GM13976 (cell line): ENCODE results near the gene CDYL.

Experiments
- DNase-seq: peaks from one replicate; pipeline ENCODE4 v3.0.0; 2012; ENCODE audit warnings: low spot score
- CTCF ChIP-seq: IDR thresholded peaks from 2 replicates; pipeline ENCODE4 v1.5.1; 2012; ENCODE audit warnings: borderline replicate concordance, mild to moderate bottlenecking; ENCODE audit not compliant: insufficient read depth; ENCODE audit errors: extremely low read depth, missing control alignments, control extremely low read depth
- in situ Hi-C: fragments of 300-500 bp; cut with MboI; formaldehyde crosslinking; loops from one replicate; pipeline ENCODE4 v1.12.0; 2022; ENCODE audit warnings: low sequenced_read_pairs, mixed read lengths, inconsistent platforms; ENCODE audit not compliant: unreplicated experiment

The CDYL gene

GRCh38 chr6:4814987-4815386 is 38.8 kb downstream of the CDYL start:
- TF ChIP-seq CTCF: no peak
- DNase-seq: no peak
- in situ Hi-C loops: no loop called here

GRCh38 chr6:4815584-4815983 is 39.4 kb downstream of the CDYL start:
- TF ChIP-seq CTCF: no peak
- no peak for DNase-seq
- in situ Hi-C loops: no loop called here

DNA sequence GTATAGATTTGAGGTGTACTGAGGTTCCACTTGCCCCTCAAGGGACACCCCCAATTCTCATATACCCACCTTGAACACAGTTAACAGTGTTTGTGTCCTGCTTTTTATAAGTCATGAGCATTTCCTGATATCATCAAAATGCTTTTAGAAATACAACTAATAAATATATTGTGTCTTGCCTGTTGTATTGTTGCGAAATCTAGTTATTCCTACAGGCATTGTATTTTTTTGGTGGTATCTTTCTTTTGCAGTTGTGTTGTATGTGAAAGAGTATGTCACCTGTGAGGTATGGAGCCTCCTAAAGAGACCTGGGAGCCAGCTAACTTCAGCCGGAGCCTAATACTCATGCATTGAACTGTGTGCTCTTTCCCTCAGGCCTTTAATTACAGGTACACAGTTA is 40.7 kb downstream of the CDYL start:
- in situ Hi-C loops: no loop called here
- DNase-seq: no peak
- no peak for TF ChIP-seq CTCF

DNA sequence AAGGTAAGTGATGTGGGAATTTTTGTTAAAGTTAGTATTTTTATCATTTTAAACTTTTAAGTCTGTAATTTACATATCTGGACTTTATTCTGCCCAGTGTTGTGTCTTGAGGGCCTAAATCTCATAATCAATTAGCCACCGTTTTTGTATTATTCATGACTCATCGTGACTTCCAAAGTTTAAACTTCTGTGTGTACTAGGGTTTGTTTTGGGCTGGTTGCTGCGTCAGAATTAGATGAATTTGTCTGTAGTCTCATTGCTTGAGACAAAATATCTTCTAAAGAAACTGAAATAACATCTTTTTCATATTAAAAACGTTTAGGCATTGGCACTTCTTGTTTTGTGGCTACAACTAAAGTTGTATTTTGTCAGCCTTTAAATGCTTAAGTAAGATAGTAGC is 41.3 kb downstream of the CDYL start:
- in situ Hi-C loops: no loop called here
- TF ChIP-seq CTCF: no peak
- no peak for DNase-seq

DNA sequence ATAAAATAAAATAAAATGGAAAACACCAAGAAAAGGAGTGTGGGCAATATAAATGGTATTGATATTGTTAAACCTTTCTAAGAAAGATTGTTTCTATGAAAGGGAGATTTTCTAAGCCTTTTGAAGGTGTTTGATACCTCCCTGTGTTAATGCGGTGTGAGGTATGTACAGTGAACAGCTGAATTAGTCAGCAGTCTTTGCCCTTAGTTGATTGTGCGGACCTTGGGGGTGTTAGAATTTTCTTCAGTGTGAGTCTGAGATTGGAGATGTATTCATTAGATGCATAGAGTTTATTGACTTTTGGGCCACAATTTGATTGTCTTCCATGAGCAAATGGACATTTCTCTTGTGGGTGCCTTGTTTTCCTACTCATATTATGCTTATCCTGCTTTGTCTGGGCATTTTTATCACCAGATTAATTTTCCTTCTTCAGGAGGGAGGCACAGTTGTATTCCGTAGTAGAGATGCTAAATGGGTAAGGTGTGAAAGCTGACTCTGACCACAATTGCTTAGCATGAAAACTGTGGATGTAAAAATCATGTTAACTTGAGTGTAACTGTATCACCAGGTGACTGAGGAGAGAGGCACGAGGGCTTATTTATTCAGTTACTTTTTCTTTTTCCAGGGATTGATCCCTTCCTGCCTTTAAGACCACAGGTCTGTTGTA is 42.2 kb downstream of the CDYL start:
- DNase-seq: no peak
- in situ Hi-C loops: no loop called here
- no peak for TF ChIP-seq CTCF

DNA sequence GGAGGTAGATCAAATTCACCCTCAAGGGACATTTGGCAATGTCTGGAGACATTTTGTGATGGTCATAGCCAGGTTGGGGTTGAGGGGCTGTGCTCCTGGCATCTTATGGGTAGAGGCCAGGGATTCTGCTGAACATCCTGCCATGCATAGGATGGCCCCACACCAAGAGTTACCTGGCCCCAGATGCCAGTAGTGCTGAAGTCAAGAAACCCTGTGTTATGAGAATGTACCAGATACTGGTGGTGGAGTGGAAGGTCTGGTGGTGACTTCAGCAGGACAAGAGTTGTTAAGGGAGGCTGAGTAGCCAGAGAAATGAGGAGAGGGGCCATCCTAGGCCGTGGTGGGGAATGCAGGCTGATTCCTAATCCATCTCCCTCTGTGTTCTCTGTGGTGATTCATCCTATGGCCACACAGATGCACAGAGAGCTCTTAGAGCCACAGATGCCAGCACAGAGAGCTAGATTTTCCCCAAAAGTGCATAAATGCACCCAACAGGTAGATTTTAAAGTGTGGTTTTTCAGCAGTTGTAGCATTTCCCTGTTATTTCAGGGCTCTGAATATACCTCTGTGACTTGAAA is 43.6 kb downstream of the CDYL start:
- in situ Hi-C loops: no loop called here
- DNase-seq: no peak
- TF ChIP-seq CTCF: no peak

DNA sequence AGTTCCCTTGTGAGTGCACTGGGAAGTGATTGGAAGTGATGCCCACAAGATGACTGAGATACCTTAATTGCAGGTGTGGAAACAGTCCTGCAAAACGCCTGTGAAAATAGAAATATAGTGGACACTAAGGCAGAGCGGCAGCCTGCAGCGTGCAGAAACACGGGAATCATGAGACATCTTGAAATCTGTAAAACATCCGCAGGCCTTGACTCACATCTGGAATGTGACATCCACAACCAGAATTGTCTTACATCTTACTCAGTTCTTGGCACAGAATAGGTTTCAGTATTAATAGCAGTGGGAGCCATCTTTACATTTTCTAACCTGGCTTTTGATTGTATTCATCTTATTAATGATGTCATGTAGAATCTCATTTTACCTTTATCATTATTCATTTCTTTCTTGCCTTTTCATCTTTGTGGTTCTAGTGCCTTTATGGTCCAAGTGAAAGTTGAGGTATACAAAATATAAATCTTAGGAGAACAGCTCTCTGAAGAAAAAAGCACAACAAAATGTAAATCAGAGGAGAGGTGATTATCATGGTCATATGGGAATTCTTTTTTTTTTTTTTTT is 44.6 kb downstream of the CDYL start:
- TF ChIP-seq CTCF: no peak

More for the DNA sequence above, 44.6 kb downstream of the CDYL start:
- no peak for DNase-seq
- in situ Hi-C loops: no loop called here
